ENCODE data around the gene EIPR1. TPM values are rescaled to one million over a fixed set of nuclear protein-coding genes. Genes with fewer than 3 reads are reported as not detected.
A peak's percentile ranks its signal among the peaks of the same experiment; 100 is the strongest.

EIPR1 gene
- total RNA-seq, 1 donor from 2014 or later, result 25.9 TPM

GRCh38 chr2:3172265-3172935, 205.2 kb downstream of the EIPR1 start:
- peak; percentile 86 for ATAC-seq

DNA sequence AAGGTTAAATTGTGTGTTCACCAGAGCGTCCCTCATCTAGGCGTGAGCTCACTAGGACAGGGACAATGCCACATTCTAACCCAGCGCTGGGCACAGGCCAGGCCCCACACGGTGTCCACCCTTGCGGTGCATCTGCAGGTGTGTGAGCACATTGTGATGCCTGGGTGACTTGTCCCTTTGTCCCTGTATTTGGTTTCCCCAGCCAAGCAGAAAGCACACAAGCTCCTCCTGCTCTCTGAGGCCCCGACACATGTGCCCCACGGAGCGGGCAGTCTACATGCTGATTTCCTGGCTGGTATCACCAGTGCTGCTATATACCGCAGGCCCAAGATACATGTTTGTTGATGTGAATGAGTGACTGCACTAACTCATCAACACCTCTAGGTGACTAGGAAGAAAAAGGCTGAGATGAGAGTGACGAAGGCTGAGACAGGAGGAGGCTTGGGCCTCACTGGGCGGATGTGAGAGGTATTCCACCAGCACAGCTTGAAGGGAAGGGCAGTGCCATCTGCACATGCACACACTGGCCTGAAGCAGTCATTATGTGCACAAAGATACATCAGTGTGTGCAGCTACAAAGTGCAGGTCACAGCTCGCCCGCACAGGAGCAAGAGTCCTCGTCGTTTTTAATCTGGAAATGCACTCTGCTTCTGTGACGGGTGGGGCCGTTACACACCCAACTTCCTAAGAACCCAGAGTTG, 205.9 kb downstream of the EIPR1 start:
- peak; percentile 88 for ATAC-seq

DNA sequence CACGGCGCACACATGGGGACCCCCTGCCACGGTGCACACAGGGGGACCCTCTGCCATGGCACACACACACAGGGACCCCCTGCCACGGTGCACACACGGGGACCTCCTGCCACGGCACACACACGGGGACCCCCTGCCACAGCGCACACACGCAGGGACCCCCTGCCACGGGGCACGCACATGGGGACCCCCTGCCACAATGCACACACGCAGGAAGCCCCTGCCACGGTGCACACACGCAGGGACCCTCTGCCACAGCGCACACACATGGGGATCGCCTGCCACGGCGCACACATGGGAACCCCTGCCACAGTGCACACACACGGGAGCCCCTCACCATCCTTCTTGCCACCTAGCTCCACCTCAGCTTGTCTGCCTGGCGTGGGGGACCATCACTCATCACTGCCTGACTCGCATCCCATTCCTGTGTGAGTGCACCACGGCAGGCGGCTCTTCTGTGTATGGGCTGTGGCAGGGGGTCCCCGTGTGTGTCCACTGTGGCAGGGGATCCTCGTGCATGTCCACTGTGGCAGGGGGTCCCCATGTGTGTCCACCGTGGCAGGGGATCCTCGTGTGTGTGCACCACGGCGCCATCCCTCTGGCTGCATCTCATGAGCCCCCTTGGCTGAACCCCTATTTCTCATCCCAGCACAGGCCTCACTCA, 206.7 kb downstream of the EIPR1 start:
- no peak for ATAC-seq

- ATAC-seq, result no peak
Measured at GRCh38 chr2:3169106-3169870, 208.3 kb downstream of the EIPR1 start.

- peak; percentile 5 for ATAC-seq
Measured at GRCh38 chr2:3168230-3168891, 209.3 kb downstream of the EIPR1 start.

DNA sequence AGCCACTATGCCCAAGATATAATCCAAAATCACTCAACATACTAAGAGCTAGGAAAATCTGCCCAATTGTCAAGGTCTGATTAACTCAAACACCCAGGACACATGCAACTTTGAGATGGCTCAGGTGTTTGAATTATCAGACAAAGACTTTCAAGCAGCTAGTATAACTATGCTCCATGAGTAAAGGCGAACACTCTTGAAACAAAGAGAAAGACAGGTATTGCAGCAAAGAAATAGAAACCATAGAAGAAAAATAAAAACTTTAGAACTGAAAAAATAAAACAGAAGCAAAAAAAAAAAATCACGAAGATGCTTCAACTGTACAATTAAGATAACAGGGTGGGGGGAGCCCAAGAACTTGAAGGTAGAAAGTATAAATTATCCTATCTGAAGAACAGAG, 214.2 kb downstream of the EIPR1 start:
- ATAC-seq, result no peak

- no peak for ATAC-seq
Measured at GRCh38 chr2:3162442-3163077, 215.1 kb downstream of the EIPR1 start.

- no peak for ATAC-seq
Measured at GRCh38 chr2:3160751-3161330, 216.8 kb downstream of the EIPR1 start.

DNA sequence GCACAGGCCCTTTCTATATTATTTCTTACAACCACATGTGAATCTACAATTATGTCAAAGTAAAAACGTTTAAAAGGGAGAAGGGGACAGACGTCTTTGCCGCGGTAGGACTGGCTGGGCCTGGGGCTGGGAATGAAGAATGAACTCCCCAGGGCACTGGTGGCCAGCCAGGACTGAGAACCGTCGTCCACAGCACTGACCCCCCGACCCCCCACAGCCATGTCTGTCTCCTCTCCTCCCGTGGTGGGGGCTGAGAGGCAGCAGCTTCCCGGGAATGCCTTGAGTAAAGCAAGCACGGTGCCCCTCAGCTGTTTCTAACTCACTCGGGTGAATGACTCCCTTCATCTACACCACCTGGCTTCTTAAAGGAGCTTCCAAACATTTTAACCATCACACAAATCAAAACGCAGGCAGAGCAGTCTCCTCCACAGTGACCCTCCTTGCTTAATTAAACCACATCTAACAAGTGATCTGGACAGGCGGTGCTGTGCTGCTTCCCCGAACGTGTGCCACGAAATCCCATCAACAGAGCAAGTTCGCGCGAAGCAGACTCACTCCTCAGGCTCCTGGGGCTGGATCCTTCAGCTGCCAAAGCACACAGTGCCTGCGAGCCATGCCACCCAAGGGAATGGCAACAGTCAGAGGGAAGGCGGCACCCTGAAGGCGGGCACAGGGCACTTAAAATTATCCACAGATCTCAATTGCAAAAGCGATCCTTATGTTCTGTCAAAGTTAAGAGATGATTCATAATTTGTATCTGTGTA, 217.7 kb downstream of the EIPR1 start:
- no peak for ATAC-seq

GRCh38 chr2:3154700-3155099, 222.9 kb downstream of the EIPR1 start:
- peak; percentile 94 for ATAC-seq

- peak; percentile 57 for ATAC-seq
Measured at GRCh38 chr2:3154146-3154545, 223.5 kb downstream of the EIPR1 start.

DNA sequence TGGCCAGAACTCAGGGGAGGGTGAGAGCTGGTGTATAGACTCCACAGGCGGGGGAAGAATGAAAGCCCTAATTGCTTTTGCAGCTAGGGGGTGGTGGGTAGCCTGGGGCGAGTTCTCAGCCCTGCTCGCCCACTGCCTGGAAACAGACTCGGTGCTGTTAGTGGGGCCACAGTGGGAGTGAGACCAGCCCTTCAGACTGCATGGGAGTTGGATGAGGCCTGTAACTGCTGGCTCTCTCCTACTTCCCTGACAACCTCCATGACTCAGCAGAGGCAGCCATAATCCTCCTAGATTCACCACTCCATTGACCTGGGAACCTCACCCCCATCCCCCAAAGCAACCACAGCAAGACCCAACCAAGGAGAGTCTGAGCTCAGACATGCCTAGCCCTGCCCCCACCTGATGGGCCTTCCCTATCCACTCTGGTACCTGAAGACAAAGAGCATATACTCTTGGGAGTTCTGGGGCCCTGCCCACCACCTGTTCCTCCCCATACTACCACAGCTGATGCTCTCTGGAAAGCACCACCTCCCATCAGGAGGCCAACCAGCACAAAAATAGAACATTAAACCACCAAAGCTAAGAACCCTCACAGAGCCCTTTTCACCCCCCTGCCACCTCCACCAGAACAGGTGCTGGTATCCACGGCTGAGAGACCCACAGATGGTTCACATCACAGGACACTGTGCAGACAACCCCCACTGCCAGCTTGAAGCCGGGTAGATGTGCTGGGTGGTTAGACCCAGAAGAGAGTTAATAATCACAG, 226.3 kb downstream of the EIPR1 start:
- no peak for ATAC-seq

GRCh38 chr2:3149441-3150217, 228.0 kb downstream of the EIPR1 start:
- ATAC-seq, result peak; percentile 15

DNA sequence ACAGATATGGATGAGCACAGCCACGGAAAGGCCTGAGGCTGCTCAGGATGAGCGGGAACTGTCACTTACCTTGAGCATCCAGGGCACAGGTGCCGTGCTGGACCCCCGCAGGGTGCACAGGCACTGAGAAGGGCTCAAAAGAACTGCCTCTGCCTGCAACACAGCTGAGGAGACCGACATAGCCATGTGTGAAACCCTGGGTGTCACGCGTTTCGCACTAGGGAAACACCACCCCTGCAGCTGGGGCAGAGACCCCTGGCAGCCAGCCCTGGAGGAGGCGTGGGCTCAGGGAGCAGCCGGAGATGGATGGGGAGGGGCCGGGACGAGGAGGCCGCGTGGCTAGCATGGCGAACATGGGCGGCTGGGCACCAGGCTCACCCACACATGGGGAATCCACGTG, 228.9 kb downstream of the EIPR1 start:
- ATAC-seq, result no peak

GRCh38 chr2:3147651-3148530, 229.7 kb downstream of the EIPR1 start:
- ATAC-seq, result no peak

DNA sequence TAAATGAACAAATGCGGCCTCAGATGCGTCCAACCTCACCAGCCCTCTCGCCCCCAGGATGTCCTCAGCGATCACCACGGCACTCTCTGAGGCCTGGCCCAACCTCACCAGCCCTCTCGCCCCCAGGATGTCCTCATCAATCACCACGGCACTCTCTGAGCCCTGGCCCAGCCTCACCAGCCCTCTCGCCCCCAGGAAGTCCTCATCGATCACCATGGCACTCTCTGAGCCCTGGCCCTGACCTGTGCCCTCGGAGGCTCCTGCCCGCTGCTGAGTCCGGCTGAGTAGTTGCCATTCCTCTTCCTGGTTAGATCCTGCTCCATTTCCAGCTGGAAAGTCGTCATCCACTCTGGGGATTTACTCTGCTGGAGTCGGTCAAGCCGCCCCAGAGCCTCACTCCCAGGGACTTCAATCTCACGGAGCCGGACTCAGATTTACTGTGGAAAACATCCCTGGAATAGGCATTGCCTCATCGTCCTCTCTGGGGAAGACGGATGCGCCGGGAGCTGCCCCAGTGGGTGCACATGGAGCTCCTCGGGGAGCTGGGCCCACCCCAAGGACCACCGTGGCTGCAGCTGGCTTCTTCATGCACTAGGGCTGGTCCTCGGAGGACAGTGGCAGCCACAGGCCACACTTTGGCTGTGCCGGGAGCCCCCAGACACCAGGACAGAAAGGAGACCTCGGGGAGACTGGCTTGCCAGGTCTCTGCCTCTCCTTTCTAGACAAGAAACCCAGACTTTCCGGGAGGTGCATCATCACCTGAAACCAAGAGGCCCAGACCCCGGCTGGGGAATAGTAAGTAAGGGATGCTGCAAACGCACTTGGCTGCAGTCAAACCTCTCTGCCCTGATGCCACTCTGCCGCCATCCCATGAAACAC, 230.6 kb downstream of the EIPR1 start:
- no peak for ATAC-seq

DNA sequence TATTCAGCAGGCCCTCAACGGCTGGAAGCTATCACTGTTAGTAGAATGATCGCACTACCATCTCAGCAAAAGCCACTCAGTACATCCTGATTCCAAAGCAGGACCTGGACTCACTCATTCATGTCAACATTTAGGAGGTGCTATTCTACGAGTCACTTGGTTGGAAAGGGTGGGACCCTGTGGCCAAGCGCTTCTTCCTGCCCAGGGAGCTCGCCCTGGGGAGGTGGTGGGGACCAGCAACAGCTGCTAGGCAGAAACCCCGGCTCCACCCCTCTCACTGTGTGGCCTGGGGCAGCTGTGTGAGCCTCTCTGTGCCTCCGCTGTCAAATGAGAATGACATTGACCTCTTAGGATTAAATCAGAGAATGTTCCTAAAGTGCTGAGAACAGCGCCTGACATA, 231.4 kb downstream of the EIPR1 start:
- no peak for ATAC-seq
